ENCODE data around the gene N4BP2L2.
A peak's percentile ranks its signal among the peaks of the same experiment; 100 is the strongest.

N4BP2L2 gene

GRCh38 chr13:32538621-32539246 is at the start of gene N4BP2L2:
Gene N4BP2L2, minus strand, starts transcription at chr13:32538795. Its CDS starts 1,768 bp downstream, at chr13:32537027.
- no peak for TF ChIP-seq CTCF (IDR thresholded peaks at IDR 0.05; ENCODE audit: borderline replicate concordance, insufficient read depth, low read depth, low read length)
- H3K4me3 ChIP-seq (ENCODE audit: low read depth, low read length) = peak within 1 kb of the TSS; percentile 84

GRCh38 chr13:32587811-32588170 is 49.2 kb upstream of the N4BP2L2 start:
- peak overlapping the region; percentile 90 for H3K4me3 ChIP-seq (ENCODE audit: low read depth, low read length)
- no peak for TF ChIP-seq CTCF (IDR thresholded peaks at IDR 0.05; ENCODE audit: borderline replicate concordance, insufficient read depth, low read depth, low read length)

GRCh38 chr13:32587011-32587810 is 48.6 kb upstream of the N4BP2L2 start:
- TF ChIP-seq CTCF (IDR thresholded peaks at IDR 0.05; ENCODE audit: borderline replicate concordance, insufficient read depth, low read depth, low read length) = 0 out of 2 replicates have a peak, but pooled peaks have one; percentile 0
- peak overlapping the region; percentile 90 for H3K4me3 ChIP-seq (ENCODE audit: low read depth, low read length)

- TF ChIP-seq CTCF (IDR thresholded peaks at IDR 0.05; ENCODE audit: borderline replicate concordance, insufficient read depth, low read depth, low read length) = peak; percentile 86
- H3K4me3 ChIP-seq (ENCODE audit: low read depth, low read length) = peak within 1 kb of the TSS; percentile 90
These were observed 47.7 kb upstream of the N4BP2L2 start, which contains the start of gene PDS5B for GRCh38 chr13:32586080-32586900. Gene PDS5B, plus strand, starts transcription at chr13:32586452. Its CDS starts 62,321 bp downstream, at chr13:32648773.

GRCh38 chr13:32585550-32586079 is 47.0 kb upstream of the N4BP2L2 start:
- H3K4me3 ChIP-seq (ENCODE audit: low read depth, low read length) = peak overlapping the region; percentile 39
- TF ChIP-seq CTCF (IDR thresholded peaks at IDR 0.05; ENCODE audit: borderline replicate concordance, insufficient read depth, low read depth, low read length) = no peak

GRCh38 chr13:32582991-32583390 is 44.4 kb upstream of the N4BP2L2 start:
- H3K4me3 ChIP-seq (ENCODE audit: low read depth, low read length) = no peak overlapping the region
- TF ChIP-seq CTCF (IDR thresholded peaks at IDR 0.05; ENCODE audit: borderline replicate concordance, insufficient read depth, low read depth, low read length) = no peak

All from GM12875 (cell line).